Activated naive CD4-positive, alpha-beta T cell treated with anti-CD3 and anti-CD28 coated beads, Interleukin-2, amount 50 U/mL, for 16 hours (primary cell): ENCODE results near the gene KRTAP10-5.
"Not testable (repeated sequence)": the region's sequence is repeated elsewhere in the genome, so short reads cannot be mapped to it uniquely, and the experiment has no call there.

ENCODE experiments used
- DNase-seq: peaks from one replicate; pipeline ENCODE4 v3.0.0-alpha.2; 2020

KRTAP10-5 gene

DNA sequence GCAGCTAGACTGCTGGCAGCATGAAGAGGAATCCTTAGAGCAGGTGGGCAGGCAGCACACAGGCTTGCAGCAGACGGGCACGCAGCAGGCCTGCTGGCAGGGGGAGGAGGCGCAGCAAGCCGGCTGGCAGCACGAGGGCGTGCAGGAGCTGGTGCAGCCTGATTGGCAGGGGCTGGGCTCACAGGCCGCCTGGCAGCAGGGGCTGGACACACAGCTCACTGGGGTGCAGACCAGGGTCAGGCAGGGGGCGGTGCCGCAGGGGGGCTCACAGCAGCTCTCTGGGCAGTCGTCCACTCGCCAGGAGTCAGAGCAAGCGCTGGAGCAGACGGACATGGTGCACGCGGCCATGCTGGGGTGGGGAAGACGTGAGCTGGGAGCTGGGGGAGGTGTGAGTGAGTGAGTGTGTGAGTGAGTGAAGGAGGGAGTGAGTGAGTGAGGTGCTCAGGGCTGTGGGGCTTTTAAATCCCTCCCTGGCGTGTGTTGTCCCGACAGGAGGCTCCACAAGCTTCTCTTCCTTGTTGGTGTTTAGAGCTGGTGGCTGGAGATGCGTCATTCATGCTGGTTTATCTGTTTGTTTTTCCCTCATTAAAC lies at the start of gene KRTAP10-5:
KRTAP10-5 (minus strand) TSS at position 374 of the 591 bp plus-strand sequence; CDS start at position 348, 26 bp downstream.
- not testable (repeated sequence) for DNase-seq

DNA sequence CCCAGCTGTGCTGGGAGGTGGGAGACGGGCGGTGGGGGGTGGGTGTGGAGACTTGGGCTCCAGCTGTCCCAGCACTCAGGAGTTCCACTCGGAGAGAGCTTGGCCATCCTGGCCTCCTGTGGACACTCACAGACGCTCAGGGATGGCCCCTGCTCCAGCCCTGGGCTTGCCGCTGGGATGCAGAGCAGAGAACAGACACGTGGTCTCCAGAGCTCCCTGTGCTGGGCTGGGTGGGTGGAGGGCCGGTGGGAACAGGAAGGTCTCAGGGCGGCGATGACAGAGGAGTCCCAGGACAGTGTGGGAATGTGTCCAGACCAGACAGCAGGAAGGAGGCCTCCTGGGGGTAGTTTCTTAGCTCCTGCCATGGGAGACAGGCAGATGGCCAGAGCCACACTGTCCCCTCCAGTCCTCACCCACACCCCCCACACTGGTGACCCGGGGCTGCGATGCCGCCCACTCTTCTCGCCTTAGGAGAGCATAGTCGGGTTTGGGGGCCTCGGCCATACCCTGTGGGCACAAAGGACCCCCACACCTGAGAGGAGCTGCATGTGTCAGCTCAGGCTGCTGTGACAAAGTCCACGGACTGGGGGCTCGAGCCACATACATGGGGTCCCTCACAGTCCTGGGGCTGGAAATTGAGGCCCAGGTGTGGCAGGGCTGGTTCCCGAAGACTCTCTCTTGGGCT lies 48.4 kb upstream of the KRTAP10-5 start:
- DNase-seq, result no peak

GRCh38 chr21:44627831-44628233 lies 47.4 kb upstream of the KRTAP10-5 start:
- DNase-seq, result not testable (repeated sequence)

DNA sequence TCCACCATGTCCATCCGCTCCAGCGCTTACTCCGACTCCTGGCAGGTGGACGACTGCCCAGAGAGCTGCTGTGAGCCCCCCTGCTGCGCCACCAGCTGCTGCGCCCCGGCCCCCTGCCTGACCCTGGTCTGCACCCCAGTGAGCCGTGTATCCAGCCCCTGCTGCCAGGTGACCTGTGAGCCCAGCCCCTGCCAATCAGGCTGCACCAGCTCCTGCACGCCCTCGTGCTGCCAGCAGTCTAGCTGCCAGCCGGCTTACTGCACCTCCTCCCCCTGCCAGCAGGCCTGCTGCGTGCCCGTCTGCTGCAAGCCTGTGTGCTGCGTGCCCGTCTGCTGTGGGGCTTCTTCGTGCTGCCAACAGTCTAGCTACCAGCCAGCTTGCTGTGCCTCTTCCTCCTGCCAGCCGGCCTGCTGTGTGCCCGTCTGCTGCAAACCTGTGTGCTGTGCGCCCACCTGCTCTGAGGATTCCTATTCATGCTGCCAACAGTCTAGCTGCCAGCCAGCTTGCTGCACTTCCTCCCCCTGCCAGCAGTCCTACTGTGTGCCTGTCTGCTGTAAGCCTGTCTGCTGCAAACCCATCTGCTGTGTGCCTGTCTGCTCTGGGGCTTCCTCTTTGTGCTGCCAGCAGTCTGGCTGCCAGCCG lies 46.9 kb upstream of the KRTAP10-5 start:
- DNase-seq, result not testable (repeated sequence)

GRCh38 chr21:44626673-44627143 lies 46.3 kb upstream of the KRTAP10-5 start, which contains the start of gene KRTAP10-9:
KRTAP10-9 (plus strand) TSS chr21:44627093; CDS start chr21:44627172, 79 bp downstream.
- DNase-seq, result no peak

- DNase-seq, result no peak
Observed at GRCh38 chr21:44626262-44626661, 45.9 kb upstream of the KRTAP10-5 start.

DNA sequence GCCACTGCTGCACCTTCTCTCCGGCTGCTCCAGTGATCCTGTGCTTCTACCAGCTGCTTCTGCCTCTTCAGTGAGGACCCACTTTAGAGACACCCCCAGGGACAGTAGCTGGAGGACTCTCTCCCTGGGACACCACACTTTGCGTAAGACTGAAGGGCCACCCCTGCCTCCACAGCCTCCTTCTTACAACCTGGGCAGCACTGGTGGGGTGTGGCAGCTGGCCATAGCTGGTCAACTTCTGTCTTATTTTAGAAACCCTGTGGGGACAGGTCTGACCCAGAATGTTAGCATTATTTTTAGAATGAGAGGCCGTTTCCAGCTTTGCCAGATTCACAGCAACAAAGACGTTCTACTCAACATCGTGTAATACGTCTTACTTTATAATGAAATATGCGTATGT lies 45.4 kb upstream of the KRTAP10-5 start:
- DNase-seq, result no peak

- DNase-seq, result no peak
Observed at GRCh38 chr21:44623575-44623974, 43.2 kb upstream of the KRTAP10-5 start.

DNA sequence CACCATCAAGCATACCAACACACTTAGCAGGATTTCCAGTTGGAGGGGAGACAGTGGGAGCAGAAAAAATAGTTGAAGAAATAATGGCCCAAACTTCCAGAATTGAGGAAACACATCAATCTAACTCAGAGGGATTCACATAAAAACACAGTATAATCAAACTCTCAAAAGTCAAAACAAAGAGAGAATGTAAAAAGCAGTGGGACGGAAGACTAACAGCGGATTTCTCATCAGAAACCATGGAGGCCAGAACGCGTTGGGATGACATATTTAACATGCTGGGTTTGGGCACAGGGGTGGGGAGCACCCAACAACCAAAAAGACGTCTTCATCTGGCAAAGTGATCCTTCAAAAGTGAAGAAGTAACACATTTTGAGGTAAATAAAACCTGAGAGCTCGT lies 39.5 kb upstream of the KRTAP10-5 start:
- DNase-seq, result no peak

DNA sequence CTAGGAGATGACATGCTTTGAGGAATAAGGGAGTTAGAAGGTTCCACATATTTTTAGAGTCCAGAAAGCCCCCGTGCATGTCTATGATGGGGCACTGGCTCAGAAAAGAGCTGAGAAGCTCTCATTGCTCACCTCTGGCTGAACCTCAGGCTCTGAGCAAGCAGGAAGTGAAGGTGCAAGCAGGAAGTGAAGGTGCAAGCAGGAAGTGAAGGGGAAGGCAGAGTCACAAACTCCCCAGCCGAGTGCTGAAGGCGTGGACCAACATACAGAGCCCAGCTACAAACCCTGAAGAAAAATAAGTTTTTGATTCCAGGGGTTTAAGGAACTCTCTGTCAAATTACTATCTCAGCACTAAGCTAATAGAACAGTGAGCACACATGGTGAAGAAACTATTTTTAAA lies 38.5 kb upstream of the KRTAP10-5 start:
- DNase-seq, result peak; percentile 59

- DNase-seq, result no peak
Observed at GRCh38 chr21:44618504-44618903, 38.1 kb upstream of the KRTAP10-5 start.

GRCh38 chr21:44617071-44617501 lies 36.7 kb upstream of the KRTAP10-5 start:
- no peak for DNase-seq

GRCh38 chr21:44616591-44616926 lies 36.2 kb upstream of the KRTAP10-5 start:
- DNase-seq, result no peak

GRCh38 chr21:44615911-44616590 lies 35.6 kb upstream of the KRTAP10-5 start:
- DNase-seq, result no peak

- no peak for DNase-seq
Observed at GRCh38 chr21:44615466-44615865, 35.1 kb upstream of the KRTAP10-5 start.

DNA sequence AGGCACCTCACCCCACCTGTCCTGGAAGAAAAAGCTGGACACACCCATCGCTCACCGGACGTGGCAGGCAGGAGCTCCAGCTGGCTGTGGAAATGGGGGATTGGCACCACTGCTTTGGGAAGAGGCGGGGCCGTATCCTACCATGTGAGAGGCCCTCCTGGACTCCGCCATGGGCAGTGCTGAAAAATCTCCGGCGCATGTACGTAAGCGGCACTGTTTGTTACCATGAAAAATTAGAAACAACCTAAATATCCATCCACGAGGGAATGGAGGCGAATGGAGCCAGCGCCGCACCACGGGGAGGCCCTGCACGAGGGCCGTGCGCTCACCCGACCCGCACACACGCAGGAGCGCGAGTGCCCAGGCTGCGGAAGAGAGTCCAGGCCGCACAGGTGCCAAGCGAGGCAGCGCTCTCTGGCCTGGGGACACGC lies 34.6 kb upstream of the KRTAP10-5 start:
- no peak for DNase-seq

GRCh38 chr21:44614161-44614631 lies 33.8 kb upstream of the KRTAP10-5 start:
- DNase-seq, result no peak

DNA sequence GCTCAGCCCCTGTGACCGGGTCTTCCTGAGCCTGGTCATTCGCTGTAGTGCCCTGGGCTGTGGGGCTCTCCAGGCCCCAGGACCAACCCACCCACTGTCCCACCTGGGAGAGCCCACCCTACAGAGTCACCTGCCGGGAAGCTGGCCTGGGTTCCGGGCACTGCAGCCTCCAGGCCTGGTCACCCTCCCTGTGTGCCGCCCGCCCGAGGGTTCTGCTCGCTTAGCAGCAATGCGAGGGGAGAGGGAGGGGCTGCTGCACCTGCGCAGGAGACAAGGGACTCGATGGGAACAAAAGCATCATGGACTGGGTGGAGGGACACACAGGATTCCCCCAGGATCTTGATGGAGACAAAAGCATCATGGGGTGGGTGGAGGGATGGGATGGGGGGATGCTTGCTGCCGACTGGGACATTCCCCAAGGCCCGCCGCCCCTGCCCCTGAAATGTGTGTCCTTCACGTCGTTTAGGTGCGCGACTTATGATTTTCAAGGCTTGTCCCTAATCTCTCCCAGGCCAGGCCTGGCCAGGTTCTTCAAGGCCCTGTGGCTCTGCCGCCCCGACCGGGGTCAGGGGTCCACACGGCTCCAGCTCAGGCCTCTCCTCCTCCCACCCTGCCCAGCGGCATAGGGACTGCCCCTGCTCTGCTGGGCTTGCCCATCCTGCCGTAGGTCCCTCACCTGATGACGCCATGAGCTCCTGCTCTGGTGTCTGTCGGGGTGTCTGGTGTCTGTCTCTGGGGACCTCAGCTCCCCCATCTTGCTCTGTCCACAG lies 33.2 kb upstream of the KRTAP10-5 start:
- no peak for DNase-seq

DNA sequence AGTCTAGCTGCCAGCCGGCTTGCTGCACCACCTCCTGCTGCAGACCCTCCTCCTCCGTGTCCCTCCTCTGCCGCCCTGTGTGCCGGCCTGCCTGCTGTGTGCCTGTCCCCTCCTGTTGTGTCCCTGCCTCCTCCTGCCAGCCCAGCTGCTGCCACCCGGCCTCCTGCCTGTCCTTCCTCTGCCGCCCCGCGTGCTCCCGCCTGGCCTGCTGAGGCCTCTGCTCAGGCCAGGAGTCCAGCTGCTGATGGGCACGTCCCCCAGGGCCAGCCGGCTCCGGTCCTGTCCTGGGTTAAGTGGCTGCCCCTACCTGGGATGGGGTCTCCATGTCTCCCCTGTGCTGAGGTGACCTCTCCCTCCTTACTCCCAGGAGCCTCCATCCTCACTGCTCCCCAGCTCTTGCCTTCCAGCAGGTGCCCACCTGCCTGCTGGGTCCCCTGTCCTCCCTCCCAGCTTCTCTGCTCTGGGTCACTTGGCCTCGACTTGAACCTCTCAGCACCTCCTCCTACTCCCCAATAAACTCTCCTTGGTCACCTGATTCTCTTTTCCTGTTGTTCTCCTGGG lies 32.3 kb upstream of the KRTAP10-5 start:
- no peak for DNase-seq

- DNase-seq, result no peak
Observed at GRCh38 chr21:44612029-44612486, 31.7 kb upstream of the KRTAP10-5 start, which contains the start of gene KRTAP10-8. KRTAP10-8 (plus strand) TSS chr21:44612079; CDS start chr21:44612101, 22 bp downstream.

GRCh38 chr21:44611551-44611950 lies 31.1 kb upstream of the KRTAP10-5 start:
- DNase-seq, result no peak
